Measurements from ENCODE around the gene IGFBP7.

DNA sequence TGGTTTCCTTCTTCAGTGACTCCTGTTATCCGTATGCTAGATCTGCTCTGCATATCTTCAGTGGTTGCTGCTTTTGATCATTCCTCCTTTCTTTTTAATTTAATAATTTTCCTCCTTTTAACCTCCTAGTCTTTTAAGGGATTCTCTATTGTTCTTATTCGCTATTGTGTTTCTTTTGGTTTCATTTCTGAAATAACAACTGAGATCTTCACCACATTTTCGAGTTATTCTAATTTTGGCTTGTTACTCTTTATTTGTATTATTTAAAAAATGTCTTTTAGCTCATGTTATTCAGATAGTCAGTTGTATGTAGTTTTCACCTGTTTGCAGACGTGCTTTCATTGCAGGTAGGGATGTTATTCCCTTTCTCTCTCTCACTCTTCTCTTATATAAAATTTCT lies 24.9 kb downstream of the IGFBP7 start:
- TF ChIP-seq CTCF (IDR thresholded peaks at IDR 0.05) (no peak), EP300 (IDR thresholded peaks at IDR 0.05) (no peak)
